HG03354 (cell line): ENCODE results near the gene AGAP1.

Experiments used
- ATAC-seq: cut with Tn5 transposase; IDR thresholded peaks from one replicate; pipeline ENCODE4 v1.9.1; 2021; ENCODE audit warnings: mild to moderate bottlenecking; ENCODE audit not compliant: unreplicated experiment, poor library complexity, severe bottlenecking

The AGAP1 gene

DNA sequence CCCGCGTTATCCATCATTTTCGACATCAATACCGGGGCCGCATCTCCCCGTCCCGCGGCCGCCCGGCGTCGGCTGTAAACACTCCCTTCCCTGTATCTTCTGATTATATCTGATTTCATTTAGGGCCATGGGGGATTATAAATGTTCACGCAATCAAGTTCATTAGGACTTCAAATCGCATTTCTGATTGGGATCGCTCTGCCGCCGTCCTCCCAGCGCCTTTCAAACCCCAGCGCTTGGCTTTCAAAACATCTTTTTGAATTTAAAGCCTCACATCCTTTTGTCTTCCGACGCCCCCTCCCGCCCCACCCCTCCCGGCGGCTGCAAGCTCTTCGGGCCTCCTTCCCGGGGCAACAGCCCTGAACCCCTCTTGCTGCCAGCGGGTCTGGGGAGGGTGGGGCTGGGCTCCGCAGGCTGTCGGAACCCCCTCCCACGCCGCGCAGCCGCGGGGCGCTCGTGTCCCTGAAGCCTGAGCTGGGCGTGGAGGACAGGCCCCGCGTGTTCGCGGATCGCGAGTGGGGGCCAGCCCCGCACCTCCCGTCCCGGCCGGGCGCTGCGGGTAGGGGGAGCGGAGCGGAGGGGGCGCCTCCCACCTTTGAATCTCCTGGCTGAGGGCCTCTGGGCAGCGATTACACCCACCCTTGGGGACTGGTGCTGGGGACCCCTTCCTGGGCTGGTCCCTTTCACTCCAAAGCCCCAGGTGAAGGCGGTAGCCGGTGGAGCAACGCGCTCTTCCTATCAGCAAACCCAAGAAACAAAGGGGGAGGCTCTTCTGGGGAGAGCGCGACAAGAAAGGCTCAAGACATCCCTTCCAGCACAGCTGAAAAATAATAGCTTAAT, 685.6 kb downstream of the AGAP1 start:
- ATAC-seq, result no peak

DNA sequence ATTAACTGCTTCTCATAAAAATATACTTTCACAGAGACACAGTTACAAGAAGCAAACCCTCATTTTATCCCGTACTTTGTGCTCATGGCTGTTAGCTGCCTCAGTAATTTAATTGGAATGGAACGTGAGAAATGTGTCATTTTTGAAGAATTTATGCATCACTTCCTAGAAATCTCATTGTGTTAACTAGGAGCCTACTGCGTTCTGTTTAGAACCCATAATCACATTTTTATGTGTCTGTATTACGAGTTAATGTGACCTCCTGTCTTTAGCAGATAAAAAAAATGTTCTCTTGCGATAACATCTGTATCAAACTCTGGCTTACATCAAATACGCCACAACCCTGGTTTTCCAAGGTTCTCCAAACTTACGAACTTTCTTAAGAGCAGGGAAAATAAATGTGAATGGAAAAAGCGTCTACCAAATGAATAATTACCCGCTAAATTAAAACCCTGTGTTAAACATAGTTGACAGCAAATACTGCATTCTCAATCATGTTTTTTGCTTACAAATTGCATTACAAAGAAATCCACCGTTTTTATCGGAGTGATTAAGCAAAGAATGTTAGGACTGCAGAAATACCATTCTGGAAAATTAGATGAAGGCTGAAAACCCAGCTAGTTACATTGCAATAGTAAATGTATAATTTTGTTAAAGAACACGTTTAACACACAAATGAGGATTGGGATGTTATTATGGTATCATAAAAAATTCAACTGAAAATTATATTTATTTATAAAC, 686.4 kb downstream of the AGAP1 start:
- no peak for ATAC-seq

DNA sequence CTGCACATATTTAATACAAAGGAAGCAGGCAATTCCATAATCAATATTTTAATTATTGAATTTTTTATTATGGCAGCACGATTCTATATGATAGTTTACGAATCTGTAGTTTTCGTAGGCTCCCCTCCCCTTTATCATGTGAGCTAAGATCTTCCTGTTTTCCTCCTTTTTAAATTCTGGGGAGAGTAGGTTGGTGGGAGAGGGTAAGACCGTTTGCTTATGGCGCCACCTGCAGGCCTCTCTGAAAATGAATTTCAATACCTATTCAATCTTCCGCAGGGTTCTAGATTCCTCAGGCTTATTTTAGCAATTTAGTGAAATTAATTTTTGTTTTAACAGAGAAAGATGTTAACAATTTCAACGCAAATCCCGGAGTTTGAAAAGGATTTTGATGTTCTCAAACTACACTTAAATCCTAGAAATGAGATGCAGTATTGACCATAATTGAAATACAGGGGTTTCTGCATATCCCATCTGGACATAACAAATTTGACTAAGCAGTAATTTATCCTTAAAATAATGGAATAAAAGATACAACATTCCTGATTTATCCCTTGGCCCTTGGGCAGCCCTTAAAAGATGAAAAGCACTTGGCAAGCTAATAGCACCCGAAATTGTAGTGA, 687.1 kb downstream of the AGAP1 start:
- no peak for ATAC-seq
